DOHH2 (cell line): ENCODE data around the gene DNPEP.

Source experiments
- H3F3A ChIP-seq: fragments of 200-600 bp; sonication (generic), shearing (Covaris generic); 2 replicates; pipeline ENCODE4 v1.6.0; 2016; ENCODE audit warnings: antibody characterized with exemption, mild to moderate bottlenecking; ENCODE audit not compliant: control insufficient read depth, insufficient read depth
- H3K27ac ChIP-seq: fragments of 200-600 bp; sonication (generic); 2 replicates; pipeline ENCODE4 v1.5.1; 2014; ENCODE audit warnings: low read depth, mild to moderate bottlenecking, low read length, moderate library complexity
- H3K27me3 ChIP-seq: fragments of 200-600 bp; sonication (generic); 2 replicates; pipeline ENCODE4 v1.6.1; 2014; ENCODE audit warnings: mild to moderate bottlenecking, low read length, mixed read lengths; ENCODE audit not compliant: control insufficient read depth
- H3K36me3 ChIP-seq: fragments of 200-600 bp; sonication (generic); 2 replicates; pipeline ENCODE4 v1.6.1; 2014; ENCODE audit warnings: mild to moderate bottlenecking, low read length, moderate library complexity, mixed read lengths; ENCODE audit not compliant: control insufficient read depth
- H3K4me1 ChIP-seq: fragments of 200-600 bp; sonication (generic); 2 replicates; pipeline ENCODE4 v1.6.1; 2014; ENCODE audit warnings: mild to moderate bottlenecking, low read length, mixed read lengths; ENCODE audit not compliant: control insufficient read depth
- H3K4me2 ChIP-seq: fragments of 200-600 bp; sonication (generic); 2 replicates; pipeline ENCODE4 v1.6.0; 2014; ENCODE audit warnings: mild to moderate bottlenecking, low read length, moderate library complexity
- H3K4me3 ChIP-seq: fragments of 200-600 bp; sonication (generic); 2 replicates; pipeline ENCODE4 v1.5.1; 2014; ENCODE audit warnings: mild to moderate bottlenecking, low read length, mixed read lengths
- H3K79me2 ChIP-seq: fragments of 200-600 bp; sonication (generic); 2 replicates; pipeline ENCODE4 v1.6.1; 2014; ENCODE audit warnings: mild to moderate bottlenecking, low read length, mixed read lengths; ENCODE audit not compliant: control insufficient read depth
- H3K9me2 ChIP-seq: fragments of 200-600 bp; sonication (generic); replicated peaks from 2 replicates; pipeline ENCODE4 v1.6.1; 2014; ENCODE audit warnings: mild to moderate bottlenecking, low read length, mixed read lengths; ENCODE audit not compliant: control insufficient read depth
- H3K9me3 ChIP-seq: fragments of 200-600 bp; sonication (generic); 2 replicates; pipeline ENCODE4 v1.6.1; 2014; ENCODE audit warnings: antibody characterized with exemption, low read length, mixed read lengths; ENCODE audit not compliant: control insufficient read depth, insufficient read depth
- H4K20me1 ChIP-seq: fragments of 200-600 bp; sonication (generic); 2 replicates; pipeline ENCODE4 v1.6.0; 2014; ENCODE audit warnings: low read depth, mild to moderate bottlenecking, antibody characterized with exemption, low read length, moderate library complexity; ENCODE audit not compliant: control insufficient read depth, insufficient read depth
- EZH2phosphoT487 ChIP-seq: fragments of 200-600 bp; sonication (generic); IDR thresholded peaks from 2 replicates; pipeline ENCODE4 v1.6.1; 2017; ENCODE audit warnings: borderline replicate concordance, mild to moderate bottlenecking, antibody characterized with exemption, low read length, moderate library complexity, mixed read lengths
- TF ChIP-seq, protein P1 (sequence below): fragments of 200-600 bp; sonication (generic); IDR thresholded peaks from one replicate; pipeline ENCODE4 v1.5.1; 2014; ENCODE audit warnings: antibody characterized with exemption, mild to moderate bottlenecking, low read depth, low read length; ENCODE audit not compliant: poor library complexity, severe bottlenecking

The DNPEP gene

GRCh38 chr2:219388121-219388906 is 602 bp upstream of the DNPEP start:
- Histone ChIP-seq H3F3A (no peaks in the 10 kb centered on the region), H3K27ac (peak overlapping the region; percentile 9; the same call in 1 of the 2 replicates), H3K4me1 (peaks cover 16% of the 10 kb centered on the region), H4K20me1 (no peaks in the 10 kb centered on the region), H3K36me3 (peaks cover 14% of the 10 kb centered on the region), H3K9me2 (no peaks in the 10 kb centered on the region), H3K79me2 (peaks cover 10% of the 10 kb centered on the region), H3K27me3 (no peaks in the 10 kb centered on the region), H3K9me3 (no peaks in the 10 kb centered on the region), H3K4me3 (peak overlapping the region; percentile 70), H3K4me2 (peak overlapping the region; percentile 87)
- TF ChIP-seq, protein P1, sequence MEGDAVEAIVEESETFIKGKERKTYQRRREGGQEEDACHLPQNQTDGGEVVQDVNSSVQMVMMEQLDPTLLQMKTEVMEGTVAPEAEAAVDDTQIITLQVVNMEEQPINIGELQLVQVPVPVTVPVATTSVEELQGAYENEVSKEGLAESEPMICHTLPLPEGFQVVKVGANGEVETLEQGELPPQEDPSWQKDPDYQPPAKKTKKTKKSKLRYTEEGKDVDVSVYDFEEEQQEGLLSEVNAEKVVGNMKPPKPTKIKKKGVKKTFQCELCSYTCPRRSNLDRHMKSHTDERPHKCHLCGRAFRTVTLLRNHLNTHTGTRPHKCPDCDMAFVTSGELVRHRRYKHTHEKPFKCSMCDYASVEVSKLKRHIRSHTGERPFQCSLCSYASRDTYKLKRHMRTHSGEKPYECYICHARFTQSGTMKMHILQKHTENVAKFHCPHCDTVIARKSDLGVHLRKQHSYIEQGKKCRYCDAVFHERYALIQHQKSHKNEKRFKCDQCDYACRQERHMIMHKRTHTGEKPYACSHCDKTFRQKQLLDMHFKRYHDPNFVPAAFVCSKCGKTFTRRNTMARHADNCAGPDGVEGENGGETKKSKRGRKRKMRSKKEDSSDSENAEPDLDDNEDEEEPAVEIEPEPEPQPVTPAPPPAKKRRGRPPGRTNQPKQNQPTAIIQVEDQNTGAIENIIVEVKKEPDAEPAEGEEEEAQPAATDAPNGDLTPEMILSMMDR, result peak; percentile 65
- TF ChIP-seq EZH2phosphoT487, result no peak

DNA sequence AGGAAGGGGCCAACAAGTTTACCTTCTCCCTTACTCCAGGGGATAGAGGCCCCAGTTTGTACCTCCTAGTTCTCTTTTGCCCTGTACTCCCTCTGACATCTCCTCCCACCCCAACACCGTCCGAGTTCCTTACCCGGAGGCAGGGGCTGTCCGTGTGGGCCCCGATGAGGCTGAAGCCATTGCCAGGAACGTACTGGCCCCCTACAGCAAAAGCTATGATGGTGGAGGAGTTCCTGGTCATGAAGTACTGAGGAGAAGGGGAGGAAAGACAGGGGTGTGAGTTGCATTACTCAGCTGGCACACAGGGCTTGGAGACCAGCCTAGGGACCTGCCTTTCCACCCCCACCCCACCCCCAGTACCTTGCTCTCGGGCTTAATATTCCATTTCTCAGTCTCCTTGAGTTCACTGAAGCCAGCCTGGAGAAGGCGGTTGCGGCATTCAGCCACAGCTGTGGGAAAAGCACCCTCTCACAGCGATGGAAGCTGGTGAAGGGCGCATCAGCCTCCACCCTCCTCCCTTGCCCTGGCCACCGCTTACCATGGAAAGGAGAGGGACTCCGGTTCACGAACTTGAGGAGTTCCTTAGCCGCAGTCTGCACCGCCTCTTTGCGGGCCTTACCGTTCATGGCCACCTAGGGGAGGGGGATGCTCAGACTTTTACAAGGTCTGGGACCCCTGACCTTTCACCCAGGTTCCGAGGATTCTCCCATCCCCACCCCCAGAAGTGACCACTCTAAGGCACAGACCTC is 1.0 kb downstream of the DNPEP start:
- H3K4me2 ChIP-seq, result peak overlapping the region; percentile 85
- no peaks in the 10 kb centered on the region for H3F3A ChIP-seq
- no peaks in the 10 kb centered on the region for H4K20me1 ChIP-seq
- no peak overlapping the region for H3K27ac ChIP-seq
- H3K79me2 ChIP-seq, result peaks cover 10% of the 10 kb centered on the region
- TF ChIP-seq EZH2phosphoT487, result no peak
- TF ChIP-seq, protein P1, result no peak
- peaks cover 16% of the 10 kb centered on the region for H3K4me1 ChIP-seq
- peaks cover 14% of the 10 kb centered on the region for H3K36me3 ChIP-seq
- H3K9me2 ChIP-seq, result no peaks in the 10 kb centered on the region
- no peaks in the 10 kb centered on the region for H3K9me3 ChIP-seq
- H3K27me3 ChIP-seq, result no peaks in the 10 kb centered on the region
- H3K4me3 ChIP-seq, result peak overlapping the region; percentile 88

DNA sequence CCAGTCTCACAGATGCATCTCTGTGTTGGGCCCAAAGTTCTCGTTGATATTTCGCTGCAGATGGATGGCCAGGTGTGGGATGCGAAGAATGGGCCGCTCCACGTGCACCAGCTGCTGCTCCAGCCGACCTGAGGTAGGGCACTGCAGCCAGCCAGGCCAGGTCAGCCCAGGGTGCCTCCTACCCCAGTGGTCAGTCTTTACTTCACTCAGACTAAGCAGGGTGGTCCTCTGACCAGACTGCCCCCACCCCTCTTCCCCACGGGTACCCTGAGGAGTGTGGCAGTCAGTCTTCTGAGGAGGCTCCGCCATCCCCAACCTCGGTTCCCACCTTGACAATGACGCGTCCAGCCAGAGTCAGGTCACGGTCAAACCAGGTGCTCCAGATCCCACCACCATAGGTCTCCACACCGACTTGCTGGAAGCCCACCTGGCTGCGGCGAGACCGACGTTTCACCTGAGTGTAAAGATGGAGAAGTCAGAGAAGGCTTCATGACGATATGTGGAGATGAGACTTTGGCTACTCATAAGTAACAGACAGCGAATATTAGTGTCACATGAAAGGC is 1.7 kb downstream of the DNPEP start:
- peaks cover 14% of the 10 kb centered on the region for H3K36me3 ChIP-seq
- H4K20me1 ChIP-seq, result no peaks in the 10 kb centered on the region
- peak overlapping the region; percentile 85 for H3K4me2 ChIP-seq
- H3K27ac ChIP-seq, result no peak overlapping the region
- peaks cover 16% of the 10 kb centered on the region for H3K4me1 ChIP-seq
- TF ChIP-seq, protein P1, result no peak
- no peak for TF ChIP-seq EZH2phosphoT487
- H3K9me3 ChIP-seq, result no peaks in the 10 kb centered on the region
- H3K79me2 ChIP-seq, result peaks cover 10% of the 10 kb centered on the region
- no peaks in the 10 kb centered on the region for H3K9me2 ChIP-seq
- H3K27me3 ChIP-seq, result no peaks in the 10 kb centered on the region
- no peaks in the 10 kb centered on the region for H3F3A ChIP-seq
- H3K4me3 ChIP-seq, result no peak overlapping the region
